Measurements from ENCODE around the gene TNFRSF14.

The TNFRSF14 gene

GRCh38 chr1:2578758-2579118 is 22.6 kb downstream of the TNFRSF14 start:
- no peak for TF ChIP-seq SPI1 (IDR thresholded peaks at IDR 0.05; ENCODE audit: borderline replicate concordance, low read depth)
- no peak for TF ChIP-seq REST (IDR thresholded peaks at IDR 0.05; ENCODE audit: insufficient replicate concordance, low read depth)
- TF ChIP-seq POLR2AphosphoS5 (IDR thresholded peaks at IDR 0.05; ENCODE audit: low read depth), result no peak
- TF ChIP-seq CTCF (IDR thresholded peaks at IDR 0.05; ENCODE audit: insufficient read depth, low read length), result no peak
- no peak for TF ChIP-seq GABPA (IDR thresholded peaks at IDR 0.05; ENCODE audit: low read depth)
- no peaks in the 10 kb centered on the region for H3K27me3 ChIP-seq (ENCODE audit: insufficient read depth, poor library complexity, severe bottlenecking)
- H3K27ac ChIP-seq (replicated peaks), result peak overlapping the region; percentile 69
- DNase-seq (ENCODE audit: low read depth in 1 of 2, low spot score in 1 of 2), result no peak
- H3K4me3 ChIP-seq (replicated peaks; ENCODE audit: insufficient read depth, low read length), result no peak overlapping the region

GRCh38 chr1:2580691-2581090 is 24.5 kb downstream of the TNFRSF14 start:
- no peak overlapping the region for H3K27ac ChIP-seq (replicated peaks)
- no peaks in the 10 kb centered on the region for H3K27me3 ChIP-seq (ENCODE audit: insufficient read depth, poor library complexity, severe bottlenecking)
- no peak overlapping the region for H3K4me3 ChIP-seq (replicated peaks; ENCODE audit: insufficient read depth, low read length)
- no peak for DNase-seq (ENCODE audit: low read depth in 1 of 2, low spot score in 1 of 2)
- TF ChIP-seq REST (IDR thresholded peaks at IDR 0.05; ENCODE audit: insufficient replicate concordance, low read depth) (no peak), CTCF (IDR thresholded peaks at IDR 0.05; ENCODE audit: insufficient read depth, low read length) (no peak), POLR2AphosphoS5 (IDR thresholded peaks at IDR 0.05; ENCODE audit: low read depth) (no peak), GABPA (IDR thresholded peaks at IDR 0.05; ENCODE audit: low read depth) (no peak), SPI1 (IDR thresholded peaks at IDR 0.05; ENCODE audit: borderline replicate concordance, low read depth) (no peak)

- no peak for DNase-seq (ENCODE audit: low read depth in 1 of 2, low spot score in 1 of 2)
- no peak overlapping the region for H3K27ac ChIP-seq (replicated peaks)
- TF ChIP-seq POLR2AphosphoS5 (IDR thresholded peaks at IDR 0.05; ENCODE audit: low read depth), result no peak
- TF ChIP-seq GABPA (IDR thresholded peaks at IDR 0.05; ENCODE audit: low read depth), result no peak
- TF ChIP-seq SPI1 (IDR thresholded peaks at IDR 0.05; ENCODE audit: borderline replicate concordance, low read depth), result no peak
- no peak for TF ChIP-seq CTCF (IDR thresholded peaks at IDR 0.05; ENCODE audit: insufficient read depth, low read length)
- no peak for TF ChIP-seq REST (IDR thresholded peaks at IDR 0.05; ENCODE audit: insufficient replicate concordance, low read depth)
- H3K4me3 ChIP-seq (replicated peaks; ENCODE audit: insufficient read depth, low read length), result no peak overlapping the region
- H3K27me3 ChIP-seq (ENCODE audit: insufficient read depth, poor library complexity, severe bottlenecking), result no peaks in the 10 kb centered on the region
These were observed 26.2 kb downstream of the TNFRSF14 start for GRCh38 chr1:2582391-2582790.

Data from HL-60 (cell line).